Ishikawa (cell line): ENCODE results near the gene BLMH.

ENCODE experiments used
- CEBPB ChIP-seq: IDR thresholded peaks from 2 replicates; pipeline ENCODE4 v1.6.1; 2012
- CREB1 ChIP-seq: IDR thresholded peaks from 2 replicates; pipeline ENCODE4 v1.6.1; 2012; ENCODE audit warnings: low read depth
- EGR1 ChIP-seq: IDR thresholded peaks from 2 replicates; pipeline ENCODE4 v1.6.1; 2012
- EP300 ChIP-seq: IDR thresholded peaks from 2 replicates; pipeline ENCODE4 v1.6.1; 2012; ENCODE audit warnings: borderline replicate concordance
- FOXM1 ChIP-seq: IDR thresholded peaks from 2 replicates; pipeline ENCODE4 v1.6.1; 2012; ENCODE audit warnings: low read depth, borderline replicate concordance
- MAX ChIP-seq: IDR thresholded peaks from 2 replicates; pipeline ENCODE4 v1.6.1; 2012
- NFIC ChIP-seq: IDR thresholded peaks from 2 replicates; pipeline ENCODE4 v1.6.1; 2012
- RAD21 ChIP-seq: IDR thresholded peaks from 2 replicates; pipeline ENCODE4 v1.6.1; 2012; ENCODE audit warnings: low read depth
- REST ChIP-seq: IDR thresholded peaks from 2 replicates; pipeline ENCODE4 v1.6.1; 2012; ENCODE audit warnings: low read depth, mild to moderate bottlenecking
- TAF1 ChIP-seq: IDR thresholded peaks from 2 replicates; pipeline ENCODE4 v1.6.1; 2012; ENCODE audit warnings: low read depth, mild to moderate bottlenecking
- TCF12 ChIP-seq: IDR thresholded peaks from 2 replicates; pipeline ENCODE4 v1.6.1; 2012; ENCODE audit warnings: low read depth
- TEAD4 ChIP-seq: IDR thresholded peaks from 2 replicates; pipeline ENCODE4 v1.6.1; 2012
- USF1 ChIP-seq: IDR thresholded peaks from 2 replicates; pipeline ENCODE4 v1.6.1; 2012
- YY1 ChIP-seq: IDR thresholded peaks from 2 replicates; pipeline ENCODE4 v1.6.1; 2012; ENCODE audit warnings: low read depth
- ZBTB7A ChIP-seq: IDR thresholded peaks from 2 replicates; pipeline ENCODE4 v1.6.1; 2012; ENCODE audit warnings: low read depth

The BLMH gene

DNA sequence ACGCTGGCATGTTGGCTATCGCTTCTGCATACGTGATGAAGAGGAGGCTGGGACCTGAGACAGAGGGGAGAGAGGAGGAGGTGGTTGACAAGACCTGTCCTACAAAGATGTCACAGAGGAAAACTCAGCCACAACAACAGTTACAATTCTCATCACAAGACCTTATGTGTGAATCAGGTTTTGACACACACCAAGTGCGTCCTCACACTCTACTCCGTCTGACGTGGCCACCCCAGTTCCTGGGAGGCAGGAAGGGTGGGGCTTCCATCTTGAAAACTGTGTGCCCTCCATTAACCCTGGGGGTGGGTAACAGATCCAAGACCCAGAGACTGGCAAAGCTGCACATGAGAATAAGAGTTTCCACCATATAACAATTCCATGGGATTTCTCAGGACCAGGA lies 80.4 kb downstream of the BLMH start:
- no peak for TF ChIP-seq NFIC
- TF ChIP-seq ZBTB7A, result no peak
- no peak for TF ChIP-seq TAF1
- TF ChIP-seq CEBPB, result no peak
- TF ChIP-seq FOXM1, result no peak
- TF ChIP-seq YY1, result no peak
- TF ChIP-seq REST, result no peak
- TF ChIP-seq TCF12, result no peak
- TF ChIP-seq CREB1, result no peak
- no peak for TF ChIP-seq RAD21
- no peak for TF ChIP-seq EGR1
- TF ChIP-seq MAX, result no peak
- TF ChIP-seq TEAD4, result no peak
- no peak for TF ChIP-seq USF1

DNA sequence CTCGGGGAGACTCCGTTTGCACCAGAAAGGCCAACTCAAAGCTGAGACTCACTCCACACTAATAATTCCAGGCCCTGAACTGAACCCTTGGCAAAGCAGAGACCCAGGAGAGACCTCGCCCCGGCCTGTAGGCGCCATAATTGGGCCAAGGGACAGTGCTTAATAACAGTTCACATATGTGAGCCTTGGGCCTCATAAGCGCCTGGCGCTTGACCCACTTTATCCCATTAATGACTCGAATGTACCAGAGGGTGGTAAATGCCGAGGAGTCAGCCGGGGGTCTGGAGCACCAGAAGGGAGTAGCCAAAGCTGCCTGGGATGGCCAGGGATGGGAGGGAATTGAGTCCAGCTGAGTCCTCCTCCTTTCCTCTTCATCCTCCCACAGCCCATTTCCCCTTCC lies 80.8 kb downstream of the BLMH start:
- TF ChIP-seq TCF12 (no peak), RAD21 (no peak), EP300 (no peak), TEAD4 (no peak), TAF1 (no peak), YY1 (no peak), USF1 (no peak), EGR1 (no peak), REST (no peak), CREB1 (no peak), ZBTB7A (no peak), CEBPB (no peak), FOXM1 (no peak), MAX (no peak), NFIC (no peak)

DNA sequence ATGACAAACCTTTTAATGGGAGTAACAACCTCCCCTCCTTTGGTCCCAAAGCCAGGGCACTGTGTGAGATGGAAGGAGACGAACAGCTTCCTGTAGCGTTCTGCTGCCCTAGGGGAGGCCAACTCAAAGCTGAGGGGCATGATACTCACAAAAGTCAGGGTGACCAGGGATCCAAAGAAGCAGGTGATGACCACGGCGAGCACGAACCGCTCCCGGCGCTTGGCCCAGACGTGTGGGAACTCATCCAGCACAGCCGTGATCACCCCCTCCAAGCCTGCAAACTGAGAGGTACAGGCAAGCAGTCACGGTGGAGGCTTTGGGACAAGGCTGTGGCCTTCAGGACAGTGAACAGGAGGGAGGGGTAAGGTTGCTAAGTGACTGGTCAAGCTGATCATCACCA lies 81.4 kb downstream of the BLMH start:
- TF ChIP-seq USF1, result no peak
- TF ChIP-seq MAX, result no peak
- no peak for TF ChIP-seq ZBTB7A
- no peak for TF ChIP-seq CEBPB
- TF ChIP-seq TAF1, result no peak
- no peak for TF ChIP-seq TEAD4
- no peak for TF ChIP-seq EGR1
- TF ChIP-seq RAD21, result no peak
- TF ChIP-seq FOXM1, result no peak
- TF ChIP-seq CREB1, result no peak
- TF ChIP-seq EP300, result no peak
- no peak for TF ChIP-seq YY1
- no peak for TF ChIP-seq NFIC
- TF ChIP-seq TCF12, result no peak
- no peak for TF ChIP-seq REST

DNA sequence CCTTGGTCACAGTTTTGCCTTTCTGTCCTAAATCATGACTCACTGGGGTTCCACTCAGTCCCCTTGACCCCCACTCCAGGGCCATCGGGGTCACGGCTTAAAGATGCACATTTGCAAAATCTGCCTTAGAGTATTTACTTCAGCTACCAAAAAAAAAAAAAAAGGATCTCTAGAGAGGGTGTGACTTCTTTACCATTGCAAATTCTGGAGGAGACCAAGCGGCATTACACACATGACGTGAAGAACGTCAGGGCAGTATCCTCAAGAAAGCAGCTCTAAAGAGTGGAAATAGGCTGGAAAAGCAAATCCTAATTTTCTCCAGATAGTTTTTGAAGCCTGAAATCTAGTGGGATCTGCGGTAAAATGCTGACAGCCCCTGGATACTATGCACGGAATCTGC lies 81.8 kb downstream of the BLMH start:
- TF ChIP-seq MAX (no peak), EGR1 (no peak), REST (no peak), YY1 (no peak), TEAD4 (no peak), CEBPB (no peak), FOXM1 (no peak), TCF12 (no peak), EP300 (no peak), TAF1 (no peak), RAD21 (no peak), CREB1 (no peak), USF1 (no peak), ZBTB7A (no peak), NFIC (no peak)
